Measurements from ENCODE around the gene TNS3. TPM values are rescaled to one million over a fixed set of nuclear protein-coding genes. Genes with fewer than 3 reads are reported as not detected.

TNS3 gene
- total RNA-seq, 1 experiment from 2014 or later = 9.5 TPM

- TF ChIP-seq, protein P1, sequence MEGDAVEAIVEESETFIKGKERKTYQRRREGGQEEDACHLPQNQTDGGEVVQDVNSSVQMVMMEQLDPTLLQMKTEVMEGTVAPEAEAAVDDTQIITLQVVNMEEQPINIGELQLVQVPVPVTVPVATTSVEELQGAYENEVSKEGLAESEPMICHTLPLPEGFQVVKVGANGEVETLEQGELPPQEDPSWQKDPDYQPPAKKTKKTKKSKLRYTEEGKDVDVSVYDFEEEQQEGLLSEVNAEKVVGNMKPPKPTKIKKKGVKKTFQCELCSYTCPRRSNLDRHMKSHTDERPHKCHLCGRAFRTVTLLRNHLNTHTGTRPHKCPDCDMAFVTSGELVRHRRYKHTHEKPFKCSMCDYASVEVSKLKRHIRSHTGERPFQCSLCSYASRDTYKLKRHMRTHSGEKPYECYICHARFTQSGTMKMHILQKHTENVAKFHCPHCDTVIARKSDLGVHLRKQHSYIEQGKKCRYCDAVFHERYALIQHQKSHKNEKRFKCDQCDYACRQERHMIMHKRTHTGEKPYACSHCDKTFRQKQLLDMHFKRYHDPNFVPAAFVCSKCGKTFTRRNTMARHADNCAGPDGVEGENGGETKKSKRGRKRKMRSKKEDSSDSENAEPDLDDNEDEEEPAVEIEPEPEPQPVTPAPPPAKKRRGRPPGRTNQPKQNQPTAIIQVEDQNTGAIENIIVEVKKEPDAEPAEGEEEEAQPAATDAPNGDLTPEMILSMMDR (conservative IDR thresholded peaks at IDR 0.05) = no peak
- DNase-seq = no peak
- Mint-ChIP-seq H3K4me3 (no peak overlapping the region; a peak in 1 of 5 replicates), H3K27me3 (ENCODE audit: low read depth) (no peaks in the 10 kb centered on the region), H3K4me1 (peaks cover 7 to 14% of the 10 kb centered on the region in 2 experiments), H3K36me3 (ENCODE audit: insufficient read depth in 1 of 3, low read depth in 3 of 3) (0 out of 7 replicates have a peak, but pooled peaks cover 0 to 7% (median 0%) of the 10 kb centered on the region in 3 experiments), H3K9me3 (no peaks in the 10 kb centered on the region; a peak in 1 of 5 replicates), H3K27ac (no peak overlapping the region; a peak in 1 of 7 replicates)
- Histone ChIP-seq H3K27me3 (ENCODE audit: insufficient read depth, low read length) (no peaks in the 10 kb centered on the region), H2AK5ac (ENCODE audit: insufficient read length, low read length) (no peak overlapping the region), H4K91ac (ENCODE audit: insufficient read length, low read depth, low read length) (no peak overlapping the region), H3K4me2 (ENCODE audit: insufficient read depth, insufficient read length, low read length) (no peak overlapping the region), H4K5ac (ENCODE audit: insufficient read length, low read depth, low read length) (no peak overlapping the region), H3K79me1 (ENCODE audit: insufficient read depth, low read depth, low read length, poor library complexity, severe bottlenecking) (no peaks in the 10 kb centered on the region), H2BK5ac (ENCODE audit: insufficient read length, low read length) (no peak overlapping the region), H4K8ac (replicated peaks; ENCODE audit: insufficient read length, low read depth, low read length) (no peak overlapping the region), H3K18ac (ENCODE audit: insufficient read length, low read depth, low read length) (no peak overlapping the region), H3K14ac (ENCODE audit: insufficient read depth, low read length) (no peak overlapping the region), H2BK15ac (ENCODE audit: low read depth, low read length) (no peak overlapping the region), H2BK12ac (ENCODE audit: insufficient read length, low read depth, low read length) (no peak overlapping the region), H2AFZ (ENCODE audit: low read length) (no peak overlapping the region), H4K20me1 (ENCODE audit: control insufficient read depth, insufficient read depth, insufficient read length) (no peaks in the 10 kb centered on the region), H3K4me1 (ENCODE audit: insufficient read depth, low read length) (no peaks in the 10 kb centered on the region), H3K56ac (ENCODE audit: insufficient read length, low read depth, low read length) (no peak overlapping the region), H3K23ac (ENCODE audit: insufficient read length, low read depth, low read length) (no peak overlapping the region), H2BK120ac (ENCODE audit: low read depth, low read length, poor library complexity, severe bottlenecking) (no peak overlapping the region), H3K9me3 (ENCODE audit: control insufficient read depth, low read depth, low read length) (no peaks in the 10 kb centered on the region), H3K27ac (ENCODE audit: insufficient read length, low read depth, low read length) (no peak overlapping the region), H3K79me2 (ENCODE audit: insufficient read depth, low read length) (no peaks in the 10 kb centered on the region), H3K9ac (ENCODE audit: extremely low read depth, insufficient read length, low read length) (no peak overlapping the region), H3K23me2 (ENCODE audit: insufficient read length, low read depth, low read length, poor library complexity, severe bottlenecking) (no peaks in the 10 kb centered on the region), H3K4ac (ENCODE audit: low read depth, low read length) (no peak overlapping the region), H2BK20ac (ENCODE audit: low read depth, low read length, poor library complexity, severe bottlenecking) (no peak overlapping the region), H3T11ph (ENCODE audit: low read length) (no peak overlapping the region)
- no CpG with 5 or more reads among the region's 13 CpGs for WGBS (ENCODE audit: extremely low coverage, insufficient read length, low lambda C conversion rate)
Observed at GRCh38 chr7:47405921-47406800, 175.8 kb downstream of the TNS3 start.
